Measurements from ENCODE around the gene FAM241B.

Gene FAM241B

GRCh38 chr10:69649786-69650550 lies 19.9 kb downstream of the FAM241B start:
- H3K36me3 ChIP-seq (ENCODE audit: control insufficient read depth, insufficient read depth, low read length), result no peaks in the 10 kb centered on the region
- no CpG with 5 or more reads among the region's 9 CpGs for WGBS (ENCODE audit: insufficient coverage, insufficient read length)
- H3K27me3 ChIP-seq (ENCODE audit: control insufficient read depth, insufficient read depth, low read length), result no peaks in the 10 kb centered on the region
- no peak overlapping the region for H3K4me3 ChIP-seq (ENCODE audit: low read length)
- no peak overlapping the region for H3K27ac ChIP-seq (ENCODE audit: low read length)
- no peaks in the 10 kb centered on the region for H3K9me3 ChIP-seq (ENCODE audit: control insufficient read depth, insufficient read depth, low read length)
- no peak for DNase-seq (ENCODE audit: low read depth, low spot score)
- H3K4me1 ChIP-seq (ENCODE audit: control insufficient read depth, insufficient read depth, low read length), result peaks cover 4% of the 10 kb centered on the region

- H3K27ac ChIP-seq (ENCODE audit: low read length), result no peak overlapping the region
- DNase-seq (ENCODE audit: low read depth, low spot score), result no peak
- no peak overlapping the region for H3K4me3 ChIP-seq (ENCODE audit: low read length)
- H3K27me3 ChIP-seq (ENCODE audit: control insufficient read depth, insufficient read depth, low read length), result no peaks in the 10 kb centered on the region
- H3K9me3 ChIP-seq (ENCODE audit: control insufficient read depth, insufficient read depth, low read length), result no peaks in the 10 kb centered on the region
- no CpG with 5 or more reads among the region's 13 CpGs for WGBS (ENCODE audit: insufficient coverage, insufficient read length)
- peaks cover 6% of the 10 kb centered on the region for H3K4me1 ChIP-seq (ENCODE audit: control insufficient read depth, insufficient read depth, low read length)
- H3K36me3 ChIP-seq (ENCODE audit: control insufficient read depth, insufficient read depth, low read length), result no peaks in the 10 kb centered on the region
These were observed 20.7 kb downstream of the FAM241B start for GRCh38 chr10:69650589-69651261.

GRCh38 chr10:69651362-69651761 lies 21.3 kb downstream of the FAM241B start:
- H3K27me3 ChIP-seq (ENCODE audit: control insufficient read depth, insufficient read depth, low read length), result no peaks in the 10 kb centered on the region
- no peak overlapping the region for H3K4me3 ChIP-seq (ENCODE audit: low read length)
- H3K4me1 ChIP-seq (ENCODE audit: control insufficient read depth, insufficient read depth, low read length), result peaks cover 6% of the 10 kb centered on the region
- WGBS (ENCODE audit: insufficient coverage, insufficient read length), result no CpG with 5 or more reads among the region's 9 CpGs
- H3K9me3 ChIP-seq (ENCODE audit: control insufficient read depth, insufficient read depth, low read length), result no peaks in the 10 kb centered on the region
- no peak overlapping the region for H3K27ac ChIP-seq (ENCODE audit: low read length)
- DNase-seq (ENCODE audit: low read depth, low spot score), result no peak
- H3K36me3 ChIP-seq (ENCODE audit: control insufficient read depth, insufficient read depth, low read length), result no peaks in the 10 kb centered on the region

- Histone ChIP-seq H3K27me3 (ENCODE audit: control insufficient read depth, insufficient read depth, low read length) (no peaks in the 10 kb centered on the region), H3K4me3 (ENCODE audit: low read length) (no peak overlapping the region), H3K9me3 (ENCODE audit: control insufficient read depth, insufficient read depth, low read length) (no peaks in the 10 kb centered on the region), H3K27ac (ENCODE audit: low read length) (no peak overlapping the region), H3K4me1 (ENCODE audit: control insufficient read depth, insufficient read depth, low read length) (peaks cover 5% of the 10 kb centered on the region), H3K36me3 (ENCODE audit: control insufficient read depth, insufficient read depth, low read length) (no peaks in the 10 kb centered on the region)
- no CpG with 5 or more reads among the region's 14 CpGs for WGBS (ENCODE audit: insufficient coverage, insufficient read length)
- DNase-seq (ENCODE audit: low read depth, low spot score), result no peak
These were observed 22.2 kb downstream of the FAM241B start for GRCh38 chr10:69652111-69652856.

- Histone ChIP-seq H3K4me1 (ENCODE audit: control insufficient read depth, insufficient read depth, low read length) (peaks cover 5% of the 10 kb centered on the region), H3K36me3 (ENCODE audit: control insufficient read depth, insufficient read depth, low read length) (no peaks in the 10 kb centered on the region), H3K27ac (ENCODE audit: low read length) (no peak overlapping the region), H3K9me3 (ENCODE audit: control insufficient read depth, insufficient read depth, low read length) (no peaks in the 10 kb centered on the region), H3K4me3 (ENCODE audit: low read length) (no peak overlapping the region), H3K27me3 (ENCODE audit: control insufficient read depth, insufficient read depth, low read length) (no peaks in the 10 kb centered on the region)
- no CpG with 5 or more reads among the region's 3 CpGs for WGBS (ENCODE audit: insufficient coverage, insufficient read length)
- DNase-seq (ENCODE audit: low read depth, low spot score), result no peak
These were observed 22.8 kb downstream of the FAM241B start for GRCh38 chr10:69652857-69653199.

- no CpG with 5 or more reads among the region's 6 CpGs for WGBS (ENCODE audit: insufficient coverage, insufficient read length)
- DNase-seq (ENCODE audit: low read depth, low spot score), result no peak
- Histone ChIP-seq H3K36me3 (ENCODE audit: control insufficient read depth, insufficient read depth, low read length) (no peaks in the 10 kb centered on the region), H3K27ac (ENCODE audit: low read length) (no peak overlapping the region), H3K4me3 (ENCODE audit: low read length) (no peak overlapping the region), H3K9me3 (ENCODE audit: control insufficient read depth, insufficient read depth, low read length) (no peaks in the 10 kb centered on the region), H3K27me3 (ENCODE audit: control insufficient read depth, insufficient read depth, low read length) (no peaks in the 10 kb centered on the region), H3K4me1 (ENCODE audit: control insufficient read depth, insufficient read depth, low read length) (peaks cover 5% of the 10 kb centered on the region)
These were observed 23.5 kb downstream of the FAM241B start for GRCh38 chr10:69653561-69653960.

- no peaks in the 10 kb centered on the region for H3K9me3 ChIP-seq (ENCODE audit: control insufficient read depth, insufficient read depth, low read length)
- no peaks in the 10 kb centered on the region for H3K27me3 ChIP-seq (ENCODE audit: control insufficient read depth, insufficient read depth, low read length)
These were observed 25.2 kb downstream of the FAM241B start for GRCh38 chr10:69655124-69655867.

GRCh38 chr10:69655868-69656555 lies 26.0 kb downstream of the FAM241B start:
- H3K27ac ChIP-seq (ENCODE audit: low read length), result no peak overlapping the region
- no peaks in the 10 kb centered on the region for H3K9me3 ChIP-seq (ENCODE audit: control insufficient read depth, insufficient read depth, low read length)
- no CpG with 5 or more reads among the region's 11 CpGs for WGBS (ENCODE audit: insufficient coverage, insufficient read length)
- H3K4me1 ChIP-seq (ENCODE audit: control insufficient read depth, insufficient read depth, low read length), result peaks cover 5% of the 10 kb centered on the region
- no peaks in the 10 kb centered on the region for H3K36me3 ChIP-seq (ENCODE audit: control insufficient read depth, insufficient read depth, low read length)
- no peaks in the 10 kb centered on the region for H3K27me3 ChIP-seq (ENCODE audit: control insufficient read depth, insufficient read depth, low read length)
- H3K4me3 ChIP-seq (ENCODE audit: low read length), result no peak overlapping the region
- DNase-seq (ENCODE audit: low read depth, low spot score), result no peak

More at GRCh38 chr10:69655124-69655867, 25.2 kb downstream of the FAM241B start:
- Histone ChIP-seq H3K27ac (ENCODE audit: low read length) (no peak overlapping the region), H3K4me1 (ENCODE audit: control insufficient read depth, insufficient read depth, low read length) (peaks cover 5% of the 10 kb centered on the region), H3K36me3 (ENCODE audit: control insufficient read depth, insufficient read depth, low read length) (no peaks in the 10 kb centered on the region), H3K4me3 (ENCODE audit: low read length) (no peak overlapping the region)
- WGBS (ENCODE audit: insufficient coverage, insufficient read length), result no CpG with 5 or more reads among the region's 20 CpGs
- no peak for DNase-seq (ENCODE audit: low read depth, low spot score)

- Histone ChIP-seq H3K27ac (ENCODE audit: low read length) (no peak overlapping the region), H3K9me3 (ENCODE audit: control insufficient read depth, insufficient read depth, low read length) (no peaks in the 10 kb centered on the region), H3K27me3 (ENCODE audit: control insufficient read depth, insufficient read depth, low read length) (no peaks in the 10 kb centered on the region), H3K36me3 (ENCODE audit: control insufficient read depth, insufficient read depth, low read length) (no peaks in the 10 kb centered on the region), H3K4me1 (ENCODE audit: control insufficient read depth, insufficient read depth, low read length) (peaks cover 5% of the 10 kb centered on the region), H3K4me3 (ENCODE audit: low read length) (no peak overlapping the region)
- no peak for DNase-seq (ENCODE audit: low read depth, low spot score)
- no CpG with 5 or more reads among the region's 5 CpGs for WGBS (ENCODE audit: insufficient coverage, insufficient read length)
These were observed 26.8 kb downstream of the FAM241B start for GRCh38 chr10:69656742-69657269.

Measured in iPS DF 6.9 (cell line).